Fibroblast of skin of right biceps (primary cell): ENCODE data around the gene AADACL3.
"Not testable (repeated sequence)": the region's sequence is repeated elsewhere in the genome, so short reads cannot be mapped to it uniquely, and the experiment has no call there.

Experiments
- DNase-seq: peaks from one replicate; pipeline ENCODE4 v3.0.0-alpha.2; 2013

The AADACL3 gene, protein sequence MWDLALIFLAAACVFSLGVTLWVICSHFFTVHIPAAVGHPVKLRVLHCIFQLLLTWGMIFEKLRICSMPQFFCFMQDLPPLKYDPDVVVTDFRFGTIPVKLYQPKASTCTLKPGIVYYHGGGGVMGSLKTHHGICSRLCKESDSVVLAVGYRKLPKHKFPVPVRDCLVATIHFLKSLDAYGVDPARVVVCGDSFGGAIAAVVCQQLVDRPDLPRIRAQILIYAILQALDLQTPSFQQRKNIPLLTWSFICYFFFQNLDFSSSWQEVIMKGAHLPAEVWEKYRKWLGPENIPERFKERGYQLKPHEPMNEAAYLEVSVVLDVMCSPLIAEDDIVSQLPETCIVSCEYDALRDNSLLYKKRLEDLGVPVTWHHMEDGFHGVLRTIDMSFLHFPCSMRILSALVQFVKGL

DNA sequence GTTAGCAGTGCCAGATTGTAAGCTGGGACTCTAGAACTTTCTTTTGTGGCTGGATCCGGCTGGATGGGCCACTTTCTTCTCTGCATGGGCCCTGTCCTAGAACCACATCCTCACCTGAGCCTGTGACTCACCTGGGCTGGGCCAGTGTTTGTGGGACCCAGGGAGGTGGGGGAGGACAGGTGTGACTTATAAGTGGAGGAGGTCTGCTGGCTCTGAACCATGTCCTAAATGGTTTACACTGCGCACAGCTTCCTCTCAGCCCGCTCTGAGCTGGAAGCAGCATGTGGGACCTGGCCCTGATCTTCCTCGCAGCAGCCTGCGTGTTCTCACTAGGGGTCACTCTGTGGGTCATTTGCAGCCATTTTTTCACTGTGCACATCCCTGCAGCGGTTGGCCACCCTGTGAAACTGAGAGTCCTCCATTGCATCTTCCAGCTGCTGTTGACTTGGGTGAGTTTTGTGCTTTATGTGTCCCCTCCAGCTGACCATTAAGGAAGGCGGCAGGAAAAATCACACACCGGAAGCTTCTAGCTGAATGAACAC, at the start of gene AADACL3:
AADACL3 (plus strand) TSS at position 215 of the 542 bp plus-strand sequence; CDS start at position 282, 67 bp downstream.
- no peak for DNase-seq

DNA sequence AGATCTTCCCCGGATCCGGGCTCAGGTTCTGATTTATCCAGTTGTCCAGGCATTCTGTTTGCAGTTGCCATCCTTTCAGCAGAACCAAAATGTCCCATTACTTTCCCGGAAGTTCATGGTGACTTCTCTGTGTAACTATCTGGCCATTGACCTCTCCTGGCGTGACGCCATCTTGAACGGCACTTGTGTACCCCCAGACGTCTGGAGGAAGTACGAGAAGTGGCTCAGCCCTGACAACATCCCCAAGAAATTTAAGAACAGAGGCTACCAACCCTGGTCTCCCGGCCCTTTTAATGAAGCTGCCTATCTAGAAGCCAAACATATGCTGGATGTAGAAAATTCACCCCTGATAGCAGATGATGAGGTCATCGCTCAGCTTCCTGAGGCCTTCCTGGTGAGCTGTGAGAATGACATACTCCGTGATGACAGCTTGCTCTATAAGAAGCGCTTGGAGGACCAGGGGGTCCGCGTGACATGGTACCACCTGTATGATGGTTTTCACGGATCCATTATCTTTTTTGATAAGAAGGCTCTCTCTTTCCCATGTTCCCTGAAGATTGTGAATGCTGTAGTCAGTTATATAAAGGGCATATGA, 49.7 kb upstream of the AADACL3 start:
- peak; percentile 11 for DNase-seq

DNA sequence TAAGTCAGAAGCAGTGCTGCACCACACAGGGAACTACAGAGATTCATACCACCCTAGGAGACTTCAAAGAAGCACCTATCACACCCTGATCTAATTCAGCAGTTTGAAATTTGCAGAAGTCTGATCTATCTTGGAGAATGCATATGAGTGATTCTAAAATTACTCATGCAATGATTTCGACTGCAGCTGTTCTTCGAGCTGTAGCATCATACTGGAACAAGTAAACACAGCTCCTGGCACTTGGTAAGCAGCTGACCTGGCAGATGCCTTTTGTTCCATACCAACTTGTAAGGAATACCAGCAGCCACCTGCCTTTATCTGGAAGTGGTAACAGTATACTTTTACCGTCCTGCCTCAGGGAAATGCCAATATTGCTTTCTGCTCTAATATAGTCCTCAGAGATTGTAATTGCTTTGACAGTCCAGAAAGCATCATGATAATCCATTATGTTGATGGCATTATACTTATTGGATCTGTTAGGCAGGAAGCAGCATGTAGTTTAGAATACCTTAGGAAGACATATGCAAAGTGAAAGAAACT, 46.3 kb upstream of the AADACL3 start:
- no peak for DNase-seq

DNA sequence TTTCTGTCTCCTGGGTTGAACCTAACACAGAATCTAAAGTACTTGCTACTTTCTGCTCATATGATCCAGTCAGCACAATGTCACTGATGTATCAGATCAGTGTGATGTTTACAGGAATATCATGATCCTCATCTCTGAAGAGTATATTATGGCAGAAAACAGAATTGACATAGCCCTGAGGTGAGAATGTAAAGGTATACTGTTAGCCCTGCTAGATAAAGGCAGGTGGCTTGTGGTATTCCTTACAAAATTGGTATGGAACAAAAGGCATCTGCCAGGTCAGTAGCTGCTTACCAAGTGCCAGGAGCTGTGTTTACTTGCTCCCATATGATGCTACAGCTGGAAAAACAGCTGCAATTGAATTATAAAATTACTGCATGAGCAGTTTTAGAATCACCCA, 41.6 kb upstream of the AADACL3 start:
- no peak for DNase-seq

DNA sequence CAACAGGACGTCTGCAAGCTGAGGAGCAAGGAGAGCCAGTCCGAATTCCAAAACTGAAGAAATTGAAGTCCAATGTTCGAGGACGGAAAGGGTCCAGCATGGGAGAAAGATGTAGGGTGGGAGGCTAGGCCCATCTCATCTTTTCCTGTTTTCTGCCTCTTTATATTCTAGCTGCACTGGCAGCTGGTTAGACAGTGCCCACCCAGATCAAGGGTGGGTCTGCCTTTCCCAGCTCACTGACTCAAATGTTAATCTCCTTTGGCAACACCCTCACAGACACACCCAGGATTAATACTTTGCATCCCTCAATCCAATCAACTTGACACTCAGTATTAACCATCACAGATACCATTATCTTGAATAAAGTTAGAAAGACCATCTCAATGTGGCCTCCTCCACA, 39.8 kb upstream of the AADACL3 start:
- not testable (repeated sequence) for DNase-seq

DNA sequence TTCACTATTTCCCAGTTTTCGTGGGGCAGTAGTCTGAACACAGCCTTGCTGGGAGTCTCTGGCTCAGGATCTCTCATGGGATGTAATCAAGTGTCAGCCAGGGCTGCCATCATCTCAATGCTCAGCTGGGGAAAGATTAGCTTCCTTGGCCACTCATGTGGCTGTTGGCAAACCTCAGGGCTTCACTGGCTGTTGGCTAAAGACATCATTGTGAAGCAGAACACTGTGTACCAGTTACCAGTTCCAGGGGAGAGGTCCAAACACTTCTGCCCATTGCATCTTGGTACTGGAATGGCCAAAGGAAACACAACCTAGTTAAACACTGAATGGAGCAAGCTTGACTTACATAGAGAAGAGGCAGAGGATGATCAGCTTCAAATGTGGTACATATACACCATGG, 38.3 kb upstream of the AADACL3 start:
- no peak for DNase-seq

DNA sequence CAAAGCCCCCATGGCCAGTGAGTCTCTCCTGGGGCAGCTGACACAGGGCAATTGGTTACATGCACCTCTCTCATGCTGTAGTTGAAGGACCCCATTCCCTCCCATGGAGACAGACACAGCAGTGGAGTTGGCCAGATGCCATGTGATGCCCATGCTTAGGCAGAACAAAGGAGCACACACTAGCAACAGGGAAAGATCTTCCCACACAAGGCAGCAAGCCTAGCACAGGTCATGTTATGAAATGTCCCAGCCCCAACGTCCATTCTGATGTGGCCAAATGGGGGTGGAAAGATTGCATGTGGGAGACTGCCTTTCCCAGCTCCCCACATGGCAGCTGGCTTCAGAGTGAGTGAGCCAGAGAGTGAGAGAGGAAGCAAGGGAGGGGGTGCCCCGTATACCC, 37.6 kb upstream of the AADACL3 start:
- no peak for DNase-seq

DNA sequence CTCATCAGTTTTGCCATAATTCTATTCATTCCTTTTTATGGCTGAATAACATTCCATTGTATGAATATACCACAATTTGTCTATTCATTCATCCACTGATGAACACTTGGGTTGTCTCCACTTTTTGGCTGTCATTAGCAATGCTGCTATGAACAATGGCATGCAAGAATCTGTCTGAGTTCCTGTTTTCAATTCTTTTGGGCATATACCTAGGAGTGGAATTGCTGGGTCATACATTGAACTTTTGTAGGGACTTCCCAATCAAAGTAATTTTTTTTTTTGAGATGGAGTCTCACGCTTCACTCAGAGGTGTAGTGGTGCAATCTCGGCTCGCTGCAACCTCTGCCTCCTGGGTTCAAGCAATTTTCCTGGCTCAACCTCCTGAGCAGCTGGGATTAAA, 37.1 kb upstream of the AADACL3 start:
- DNase-seq: peak; percentile 7

DNA sequence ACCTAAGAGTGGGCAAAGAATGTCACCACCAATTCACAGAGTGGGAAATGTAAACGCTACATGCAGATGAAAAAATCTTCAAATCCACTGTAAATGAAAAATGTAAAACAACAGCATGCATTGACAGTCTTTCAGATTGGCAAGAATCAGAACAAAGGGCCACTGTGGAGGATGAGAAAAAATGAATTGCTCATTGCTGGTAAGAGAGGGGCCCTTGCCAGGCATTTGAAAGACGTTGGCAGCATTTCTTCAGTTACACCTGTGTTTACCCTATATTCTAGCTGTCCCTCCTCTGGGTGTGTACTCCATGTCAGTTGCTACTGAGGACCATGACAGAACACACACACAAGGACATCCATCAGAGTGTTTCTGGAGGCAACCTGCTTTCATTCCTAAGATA, 25.8 kb upstream of the AADACL3 start:
- no peak for DNase-seq

DNA sequence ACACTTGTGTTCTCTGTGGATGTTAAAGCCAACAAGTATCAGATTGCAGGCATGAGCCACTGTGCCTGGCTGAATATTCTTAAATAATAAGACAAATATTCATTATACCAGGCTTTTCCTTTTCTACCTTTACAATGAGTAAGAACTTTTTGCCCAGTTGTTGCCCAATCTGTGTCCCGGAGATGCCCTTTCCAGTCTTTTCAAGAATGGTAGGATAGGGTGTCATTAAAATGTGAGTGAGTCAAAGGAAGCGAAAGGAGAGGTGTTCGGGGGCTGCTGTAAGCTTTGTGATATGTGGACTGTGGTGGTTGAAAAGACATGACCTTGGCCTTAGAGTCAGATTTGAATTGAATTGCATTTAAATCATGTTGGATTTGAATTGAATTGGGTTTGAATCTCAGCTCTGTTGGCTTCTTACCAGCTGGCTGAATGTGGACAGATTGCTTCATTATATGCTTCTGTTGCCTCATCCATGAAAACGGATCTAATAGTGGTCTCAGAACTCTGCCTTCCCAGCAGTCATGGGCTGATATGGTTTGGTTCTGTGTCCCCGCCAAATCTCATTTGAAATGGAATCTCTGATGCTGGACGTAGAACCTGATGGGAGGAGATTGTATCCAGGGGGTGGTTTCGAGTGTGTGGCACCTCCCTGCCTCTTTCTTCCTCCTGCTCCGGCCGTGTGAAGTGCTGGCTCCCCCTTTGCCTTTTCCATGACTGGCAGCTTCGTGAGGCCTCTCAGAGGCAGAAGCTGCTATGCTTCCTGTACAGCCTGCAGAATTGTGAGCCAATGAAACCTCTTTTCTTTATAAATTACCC, 22.7 kb upstream of the AADACL3 start:
- peak; percentile 27 for DNase-seq

DNA sequence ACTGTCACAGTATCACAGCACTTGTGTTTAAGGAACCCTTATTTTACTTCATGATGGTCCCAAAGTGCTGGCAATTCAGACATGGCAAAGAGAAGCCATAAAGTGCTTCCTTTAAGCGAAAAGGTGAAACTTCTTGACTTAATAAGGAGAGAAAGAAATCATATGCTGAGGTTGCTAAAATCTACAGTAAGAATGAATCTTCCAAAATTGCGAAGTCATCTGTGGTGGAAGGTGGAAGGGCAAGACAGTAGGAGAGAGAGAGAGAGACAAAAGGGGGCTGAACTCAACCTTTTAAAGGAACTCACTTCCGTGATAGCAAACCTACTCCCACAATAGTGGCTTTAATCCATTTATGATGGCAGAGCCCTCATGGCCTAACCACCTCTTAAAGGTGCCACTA, 19.3 kb upstream of the AADACL3 start:
- no peak for DNase-seq

DNA sequence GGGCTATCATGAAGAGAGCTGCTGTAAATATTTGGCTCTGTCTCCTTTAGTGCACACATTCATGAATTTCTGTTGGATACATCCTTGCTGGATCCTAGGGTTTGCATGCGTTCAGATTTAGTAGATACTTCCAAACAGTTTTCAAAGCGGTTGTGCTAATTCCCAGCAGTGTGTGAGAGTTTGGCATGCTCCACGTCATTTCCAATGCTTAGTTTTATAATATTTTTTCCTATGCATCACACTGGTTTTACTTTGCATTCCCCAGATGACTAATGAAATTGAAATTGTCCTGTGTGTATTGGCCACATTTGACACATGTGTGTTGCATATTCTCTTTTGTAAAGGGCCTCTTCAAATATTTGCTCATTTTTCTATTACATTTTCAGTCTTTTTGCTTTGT, 18.5 kb upstream of the AADACL3 start:
- peak; percentile 87 for DNase-seq

DNA sequence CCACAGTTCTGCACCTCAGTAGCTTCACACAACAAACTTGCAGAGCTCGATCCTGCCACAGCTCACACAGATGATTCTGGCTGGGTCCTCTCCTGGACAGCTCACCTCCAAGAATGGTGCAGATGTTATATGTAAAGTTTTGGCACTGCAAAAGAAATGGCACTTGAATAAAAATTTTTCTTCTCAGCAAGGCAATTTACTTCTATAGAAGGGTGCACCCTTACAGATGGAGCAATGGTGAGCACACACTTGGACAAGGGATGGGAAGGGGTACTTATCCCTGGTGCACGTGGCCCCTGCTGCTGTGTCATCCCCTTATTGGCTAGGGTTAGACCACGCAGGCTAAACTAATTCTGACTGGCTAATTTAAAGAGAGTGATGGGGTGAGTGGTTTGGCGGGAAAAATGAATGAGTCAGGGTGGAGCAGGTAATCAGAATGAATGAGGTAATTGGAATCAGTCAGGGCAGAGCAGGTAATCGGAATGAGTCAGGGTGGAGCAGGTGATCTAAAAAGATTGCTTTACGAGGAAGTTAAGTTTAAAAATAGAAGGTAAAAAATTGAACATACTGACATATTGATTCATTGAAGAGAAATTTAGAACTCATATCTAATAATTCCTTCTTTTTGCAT, 12.0 kb upstream of the AADACL3 start:
- DNase-seq: no peak

DNA sequence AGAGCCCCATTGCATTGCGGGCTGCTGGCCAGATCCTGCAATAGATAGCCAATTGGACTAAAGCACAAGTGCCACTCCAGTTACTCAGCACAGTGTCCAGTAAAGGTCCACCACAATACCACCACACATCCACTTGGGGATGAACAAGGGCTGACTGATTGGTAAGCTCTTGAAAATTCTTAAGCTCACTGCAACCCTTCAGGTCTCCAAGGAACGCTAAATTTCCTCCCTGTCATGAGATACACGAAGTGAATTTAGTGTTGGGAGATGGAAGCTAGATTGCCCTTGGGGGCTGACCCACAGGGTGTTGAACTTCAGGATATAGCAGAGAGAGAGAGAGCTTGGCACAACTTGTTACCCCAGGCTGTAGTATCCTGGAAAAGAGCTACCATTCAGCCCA, 9.8 kb upstream of the AADACL3 start:
- no peak for DNase-seq

DNA sequence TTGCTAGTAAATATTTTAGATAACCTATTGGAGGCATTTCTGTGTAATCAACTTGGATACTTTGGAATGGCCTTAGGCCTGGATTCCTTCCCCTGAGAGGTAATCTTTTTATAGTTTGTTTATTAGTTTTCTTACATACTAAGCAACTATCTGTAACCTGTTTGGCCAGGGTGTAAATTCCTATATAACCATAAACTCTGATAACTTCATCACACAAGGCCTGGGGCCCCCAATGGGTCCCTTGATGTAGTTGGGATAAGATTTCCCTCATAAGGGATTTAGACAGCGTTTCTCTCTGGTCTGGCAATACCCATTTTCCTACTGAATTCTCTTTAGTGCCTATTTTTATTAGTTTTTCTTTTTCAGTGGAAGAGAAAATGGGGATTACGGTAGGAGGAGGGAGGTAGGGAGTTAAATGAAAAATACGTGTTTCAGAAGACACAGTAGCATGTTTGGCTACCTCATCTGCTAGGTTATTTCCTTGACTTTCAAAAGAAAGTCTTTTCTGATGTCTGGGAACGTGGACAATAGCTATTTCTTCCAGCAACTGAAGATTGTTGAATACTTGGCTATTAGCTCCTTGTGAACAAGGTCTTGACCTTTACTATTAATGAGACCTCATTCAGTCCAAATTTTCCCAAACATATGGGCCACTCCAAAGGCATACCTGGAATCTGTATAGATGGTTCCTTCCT, 7.4 kb upstream of the AADACL3 start:
- DNase-seq: no peak

DNA sequence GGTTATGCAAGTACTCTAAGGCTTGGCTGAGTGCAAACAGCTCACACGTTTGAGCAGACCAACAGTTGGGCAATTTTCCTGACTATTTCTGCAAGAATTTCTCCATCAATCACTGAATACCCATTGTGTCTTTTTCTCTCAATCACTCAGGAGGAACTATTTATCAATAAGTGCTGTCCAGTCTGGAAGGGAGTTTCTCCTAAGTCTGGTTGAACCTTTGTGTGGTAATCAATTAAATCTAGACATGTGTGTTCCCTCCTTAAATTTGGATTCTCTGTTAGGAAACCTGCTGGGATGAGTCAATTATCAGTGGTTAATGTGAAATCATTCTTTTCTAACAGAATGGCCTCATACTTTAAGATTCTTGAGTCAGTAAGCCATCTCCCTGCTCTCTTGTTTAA, 6.8 kb upstream of the AADACL3 start:
- DNase-seq: peak; percentile 58

DNA sequence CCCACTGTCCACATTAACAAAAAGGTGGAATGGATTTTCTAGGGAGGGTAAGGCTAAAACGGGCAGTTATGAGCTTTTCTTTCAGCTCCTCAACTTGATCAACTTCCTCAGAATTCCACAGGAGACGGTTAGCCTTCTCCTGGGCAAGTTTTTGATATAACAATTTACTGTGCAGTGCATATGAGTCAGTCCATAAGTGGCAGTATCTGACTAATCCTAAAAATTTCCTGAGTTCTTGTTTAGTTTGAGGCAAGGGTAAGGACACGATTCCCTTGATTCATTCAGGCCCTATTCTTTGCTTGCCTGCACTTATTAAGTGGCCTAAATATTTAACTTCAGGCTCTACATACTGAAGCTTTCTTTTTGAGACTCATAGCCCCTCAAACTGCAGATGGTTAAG, 6.2 kb upstream of the AADACL3 start:
- peak; percentile 81 for DNase-seq

DNA sequence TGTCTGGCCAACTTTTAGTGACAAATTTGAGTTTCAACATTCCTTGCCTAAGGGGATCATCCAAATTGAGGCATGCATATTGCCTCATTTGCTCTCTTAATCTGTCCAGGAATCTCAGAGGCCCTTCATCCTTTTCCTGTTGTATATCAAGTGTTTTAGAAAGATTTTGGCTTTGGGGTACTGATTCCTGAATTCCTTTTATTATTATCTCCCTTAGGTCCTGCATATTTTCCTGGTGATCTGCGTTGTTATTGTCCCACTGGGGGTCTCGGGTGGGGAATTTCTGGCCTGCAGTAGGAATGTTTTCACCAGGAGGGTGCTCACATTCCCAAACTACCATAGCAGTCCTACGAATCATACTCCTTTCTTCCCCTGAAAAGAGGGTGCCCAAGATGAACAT, 4.4 kb upstream of the AADACL3 start:
- DNase-seq: peak; percentile 85

DNA sequence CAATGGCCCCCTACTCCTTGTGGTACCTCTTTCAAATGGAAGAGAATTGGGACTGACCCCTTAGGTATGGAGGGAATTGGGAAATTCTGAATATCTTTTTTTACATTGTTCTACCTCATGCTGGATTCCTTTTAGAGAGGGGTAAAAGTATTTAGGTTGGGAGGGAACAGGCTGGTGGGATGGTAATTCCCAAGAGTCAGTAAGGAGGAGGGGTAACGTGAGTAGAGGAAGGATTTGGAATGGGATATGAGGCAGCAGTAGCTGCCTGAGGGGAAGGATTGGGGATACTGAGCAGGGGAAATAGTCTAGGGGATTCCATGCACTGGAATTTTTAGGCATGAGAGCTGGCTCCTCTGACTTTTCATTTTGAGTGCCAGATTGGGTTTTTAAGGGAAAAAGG, 3.8 kb upstream of the AADACL3 start:
- peak; percentile 69 for DNase-seq

DNA sequence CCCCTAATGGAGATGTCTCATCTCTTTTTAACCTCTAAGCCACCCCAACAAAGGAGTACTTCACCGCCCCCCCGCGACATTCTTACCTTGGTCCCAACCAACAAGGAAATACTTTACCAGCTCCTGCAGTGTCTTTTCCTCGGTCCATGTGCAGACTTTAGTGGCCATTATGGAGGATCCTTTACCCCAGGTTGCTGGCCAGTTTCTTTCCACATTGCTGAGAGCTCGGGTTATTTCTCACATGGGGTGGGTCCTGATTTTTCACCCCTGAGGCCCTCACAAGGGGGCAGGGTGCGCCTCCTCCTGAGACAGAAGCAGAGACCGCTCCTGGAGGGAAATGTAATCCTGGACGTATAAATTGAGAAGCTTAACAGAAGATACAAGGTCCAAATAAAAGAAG, 3.0 kb upstream of the AADACL3 start:
- no peak for DNase-seq

DNA sequence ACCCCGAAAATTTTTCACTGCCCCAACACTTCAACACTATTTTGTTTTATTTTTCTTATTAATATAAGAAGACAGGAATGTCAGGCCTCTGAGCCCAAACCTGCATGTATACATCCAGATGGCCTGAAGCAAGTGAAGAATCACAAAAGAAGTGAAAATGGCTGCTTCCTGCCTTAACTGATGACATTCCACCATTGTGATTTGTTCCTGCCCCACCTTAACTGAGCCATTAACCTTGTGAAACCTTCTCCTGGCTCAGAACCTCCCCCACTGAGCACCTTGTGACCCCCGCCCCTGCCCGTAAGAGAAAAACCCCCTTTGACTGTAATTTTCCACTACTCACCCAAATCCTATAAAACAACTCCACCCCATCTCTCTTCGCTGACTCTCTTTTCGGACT, 2.3 kb upstream of the AADACL3 start:
- DNase-seq: not testable (repeated sequence)
